Epithelial cell of esophagus (primary cell): ENCODE results near the gene CDC14B.

Experiments
- DNase-seq: peaks from one replicate; pipeline ENCODE4 v3.0.0; 2010; ENCODE audit warnings: low read depth
- H3K4me3 ChIP-seq: 2 replicates; pipeline ENCODE4 v1.5.1; 2011; ENCODE audit warnings: mild to moderate bottlenecking, low read length, control low read depth
- TF ChIP-seq, protein P1 (sequence below): IDR thresholded peaks from 2 replicates; pipeline ENCODE4 v1.5.1; 2011; ENCODE audit warnings: low read depth, mild to moderate bottlenecking, low read length, control low read depth, inconsistent platforms; ENCODE audit not compliant: insufficient read depth; ENCODE audit errors: missing control alignments

The CDC14B gene

DNA sequence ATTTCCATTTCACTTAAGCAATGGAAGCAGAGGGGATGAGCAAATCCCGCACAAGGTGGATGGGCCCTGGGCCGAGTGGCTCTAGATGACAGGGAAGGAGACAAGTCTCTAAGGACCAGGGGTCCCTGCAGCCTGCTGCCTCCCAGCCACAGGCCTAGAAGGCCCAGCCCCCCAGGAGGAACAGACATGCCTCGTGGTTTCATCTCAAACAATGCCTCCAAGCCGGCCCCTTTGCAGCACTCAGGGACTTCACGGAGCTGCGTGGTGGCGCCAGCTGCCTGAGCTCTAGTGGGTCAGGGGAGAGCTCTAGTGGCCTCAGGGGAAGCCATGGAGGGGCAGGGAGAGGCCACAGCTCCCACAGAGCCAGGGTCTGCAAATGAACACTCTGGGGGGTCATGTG, 120.8 kb downstream of the CDC14B start:
- DNase-seq: no peak
- no peak overlapping the region for H3K4me3 ChIP-seq
- TF ChIP-seq, protein P1, sequence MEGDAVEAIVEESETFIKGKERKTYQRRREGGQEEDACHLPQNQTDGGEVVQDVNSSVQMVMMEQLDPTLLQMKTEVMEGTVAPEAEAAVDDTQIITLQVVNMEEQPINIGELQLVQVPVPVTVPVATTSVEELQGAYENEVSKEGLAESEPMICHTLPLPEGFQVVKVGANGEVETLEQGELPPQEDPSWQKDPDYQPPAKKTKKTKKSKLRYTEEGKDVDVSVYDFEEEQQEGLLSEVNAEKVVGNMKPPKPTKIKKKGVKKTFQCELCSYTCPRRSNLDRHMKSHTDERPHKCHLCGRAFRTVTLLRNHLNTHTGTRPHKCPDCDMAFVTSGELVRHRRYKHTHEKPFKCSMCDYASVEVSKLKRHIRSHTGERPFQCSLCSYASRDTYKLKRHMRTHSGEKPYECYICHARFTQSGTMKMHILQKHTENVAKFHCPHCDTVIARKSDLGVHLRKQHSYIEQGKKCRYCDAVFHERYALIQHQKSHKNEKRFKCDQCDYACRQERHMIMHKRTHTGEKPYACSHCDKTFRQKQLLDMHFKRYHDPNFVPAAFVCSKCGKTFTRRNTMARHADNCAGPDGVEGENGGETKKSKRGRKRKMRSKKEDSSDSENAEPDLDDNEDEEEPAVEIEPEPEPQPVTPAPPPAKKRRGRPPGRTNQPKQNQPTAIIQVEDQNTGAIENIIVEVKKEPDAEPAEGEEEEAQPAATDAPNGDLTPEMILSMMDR: no peak

GRCh38 chr9:96497117-96497399, 122.6 kb downstream of the CDC14B start:
- no peak for DNase-seq
- TF ChIP-seq, protein P1: no peak

DNA sequence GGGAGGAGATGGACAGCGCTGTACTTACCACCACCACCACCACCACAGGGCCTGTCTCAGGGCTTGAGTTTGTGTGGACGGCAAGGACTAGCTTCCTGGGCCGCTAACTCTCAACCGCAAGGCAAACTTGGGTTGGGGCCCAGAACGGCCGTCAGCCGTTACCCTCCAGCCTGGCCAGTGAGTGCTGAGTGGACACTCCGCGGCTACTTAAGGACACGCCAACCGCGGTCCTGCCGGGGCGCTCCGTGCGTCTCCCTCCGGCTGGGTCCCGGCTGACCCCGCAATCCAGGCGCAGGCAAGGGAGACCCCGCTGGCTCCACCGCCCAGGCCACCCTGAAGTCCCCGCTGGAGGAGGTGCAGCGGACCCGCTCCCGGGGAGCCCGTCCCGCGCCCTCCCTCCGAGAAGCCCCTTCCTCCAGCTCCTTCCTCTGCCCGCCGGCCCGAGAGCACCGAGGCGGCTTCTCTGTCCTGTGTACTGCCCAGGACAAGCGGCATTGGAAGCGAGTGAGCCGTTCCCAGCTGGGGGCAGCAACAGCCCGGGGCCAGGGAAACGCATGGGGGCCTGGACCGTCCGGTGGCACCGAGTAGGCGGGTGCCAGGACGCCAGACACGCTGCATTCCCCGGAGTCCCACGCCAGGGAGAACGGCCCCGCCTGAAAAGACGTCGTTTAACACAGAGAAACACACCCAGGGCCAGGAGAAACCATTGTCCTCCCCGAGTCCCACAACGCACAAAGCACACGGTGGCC, 123.1 kb downstream of the CDC14B start:
- TF ChIP-seq, protein P1: no peak
- H3K4me3 ChIP-seq: no peak overlapping the region
- no peak for DNase-seq

More at GRCh38 chr9:96497117-96497399, 122.6 kb downstream of the CDC14B start:
- no peak overlapping the region for H3K4me3 ChIP-seq

- DNase-seq: peak; percentile 37
Observed at GRCh38 chr9:96495341-96495740, 124.3 kb downstream of the CDC14B start.

GRCh38 chr9:96494215-96494800, 125.3 kb downstream of the CDC14B start:
- TF ChIP-seq, protein P1: no peak
- no peak for DNase-seq
- H3K4me3 ChIP-seq: no peak overlapping the region

More at GRCh38 chr9:96495341-96495740, 124.3 kb downstream of the CDC14B start:
- TF ChIP-seq, protein P1: no peak
- no peak overlapping the region for H3K4me3 ChIP-seq

GRCh38 chr9:96493757-96494156, 125.9 kb downstream of the CDC14B start:
- TF ChIP-seq, protein P1: no peak
- H3K4me3 ChIP-seq: no peak overlapping the region
- no peak for DNase-seq
